PC-9 (cell line): Measurements from ENCODE around the gene MC4R. TPM values are rescaled to one million over a fixed set of nuclear protein-coding genes. Genes with fewer than 3 reads are reported as not detected.

Experiments used
- BruUV-seq: library from RNA; stranded (reverse); fragments of 400-500 nt; replicated peaks from 2 replicates; lab custom pipeline; 2021; lab: Mats Ljungman, UMichigan
- CTCF ChIA-PET: fragments of 300-600 bp; sonication (Branson Sonifier 250); formaldehyde crosslinking; loops from one replicate; lab custom pipeline; 2022; ENCODE audit warnings: antibody characterized with exemption; lab: Charles Lee
- POLR2A ChIA-PET: fragments of 300-600 bp; sonication (Branson Sonifier 250); formaldehyde crosslinking; loops from one replicate; lab custom pipeline; 2022; ENCODE audit warnings: antibody characterized with exemption; ENCODE audit not compliant: unreplicated experiment; lab: Charles Lee
- DNase-seq, 2 experiments: peaks; one replicate each; pipeline versions ENCODE4 v3.0.0 to v3.0.0-alpha.2; 2015 to 2022; ENCODE audit warnings: mixed read lengths in 1 of 2
- H2AFZ ChIP-seq: fragments of 200-600 bp; sonication (generic); 2 replicates; pipeline ENCODE4 v1.8.1; 2017; ENCODE audit warnings: antibody characterized with exemption
- H3F3A ChIP-seq: fragments of 200-600 bp; sonication (generic); 2 replicates; pipeline ENCODE4 v1.8.1; 2017; ENCODE audit warnings: antibody characterized with exemption, mild to moderate bottlenecking, low read depth; ENCODE audit not compliant: insufficient read depth
- H3K27ac ChIP-seq: fragments of 200-600 bp; sonication (generic); 2 replicates; pipeline ENCODE4 v1.6.1; 2016; ENCODE audit warnings: mixed run types
- H3K27me3 ChIP-seq: fragments of 200-600 bp; sonication (generic); 2 replicates; pipeline ENCODE4 v1.6.1; 2016; ENCODE audit warnings: low read depth, mixed run types; ENCODE audit not compliant: insufficient read depth
- H3K36me3 ChIP-seq: fragments of 200-600 bp; sonication (generic); 2 replicates; pipeline ENCODE4 v1.6.1; 2016; ENCODE audit warnings: low read depth, mixed run types
- H3K4me1 ChIP-seq: fragments of 200-600 bp; sonication (generic); replicated peaks from 2 replicates; pipeline ENCODE4 v1.6.1; 2016; ENCODE audit warnings: mixed run types; ENCODE audit not compliant: insufficient read depth
- H3K4me2 ChIP-seq: fragments of 200-600 bp; sonication (generic); 2 replicates; pipeline ENCODE4 v1.6.1; 2017; ENCODE audit warnings: mixed run types
- H3K4me3 ChIP-seq: fragments of 200-600 bp; sonication (generic); 2 replicates; pipeline ENCODE4 v1.6.1; 2016; ENCODE audit warnings: mixed run types
- H3K79me2 ChIP-seq: fragments of 200-600 bp; sonication (generic); 2 replicates; pipeline ENCODE4 v1.6.1; 2017; ENCODE audit warnings: low read depth, mixed run types
- H3K9me2 ChIP-seq: fragments of 200-600 bp; sonication (generic); 2 replicates; pipeline ENCODE4 v1.8.1; 2017; ENCODE audit warnings: mild to moderate bottlenecking; ENCODE audit not compliant: insufficient read depth
- H3K9me3 ChIP-seq: fragments of 200-600 bp; sonication (generic); 2 replicates; pipeline ENCODE4 v1.8.1; 2016; ENCODE audit warnings: low read depth; ENCODE audit not compliant: insufficient read depth
- H4K20me1 ChIP-seq: fragments of 200-600 bp; sonication (generic); 2 replicates; pipeline ENCODE4 v1.8.1; 2017; ENCODE audit not compliant: insufficient read depth
- CTCF ChIP-seq: fragments of 200-600 bp; sonication (generic); conservative IDR thresholded peaks from 2 replicates; pipeline ENCODE4 v1.6.1; 2017; ENCODE audit warnings: mixed run types, antibody characterized with exemption, mild to moderate bottlenecking, moderate library complexity
- EZH2 ChIP-seq: fragments of 200-600 bp; sonication (generic); IDR thresholded peaks from 2 replicates; pipeline ENCODE4 v1.8.0; 2017; ENCODE audit warnings: antibody characterized with exemption, low read depth
- intact Hi-C: fragments of 100-400 bp; cut with micrococcal nuclease; formaldehyde crosslinking; loops from one replicate; pipeline ENCODE4 v1.10.0; 2022; ENCODE audit not compliant: unreplicated experiment
- total RNA-seq: library from RNA; stranded (reverse); gene quantifications from 2 replicates; pipeline ENCODE4 v1.2.3, GENCODE V29; 2021

MC4R gene
- total RNA-seq, 1 experiment from 2014 or later: not detected

GRCh38 chr18:60383893-60384292 is 11.3 kb upstream of the MC4R start:
- no peak overlapping the region for H3K4me3 ChIP-seq
- H3K9me3 ChIP-seq: no peaks in the 10 kb centered on the region
- no peaks in the 10 kb centered on the region for H3F3A ChIP-seq
- CTCF ChIA-PET: no interaction called here
- no peak overlapping the region for H3K27ac ChIP-seq
- no peak overlapping the region for H2AFZ ChIP-seq
- H3K79me2 ChIP-seq: no peaks in the 10 kb centered on the region
- no peaks in the 10 kb centered on the region for H3K36me3 ChIP-seq
- intact Hi-C loops: no loop called here
- BruUV-seq: no TSS peak
- H3K4me2 ChIP-seq: no peak overlapping the region
- no peaks in the 10 kb centered on the region for H3K4me1 ChIP-seq
- no peaks in the 10 kb centered on the region for H3K27me3 ChIP-seq
- POLR2A ChIA-PET: no interaction called here
- no peaks in the 10 kb centered on the region for H3K9me2 ChIP-seq
- no peak for TF ChIP-seq EZH2
- no peak for TF ChIP-seq CTCF
- no peaks in the 10 kb centered on the region for H4K20me1 ChIP-seq
- DNase-seq: no peak

GRCh38 chr18:60377778-60378469 is 5.3 kb upstream of the MC4R start:
- Histone ChIP-seq H3K27me3 (no peaks in the 10 kb centered on the region), H4K20me1 (no peaks in the 10 kb centered on the region), H3F3A (no peaks in the 10 kb centered on the region), H3K36me3 (no peaks in the 10 kb centered on the region), H3K9me3 (no peaks in the 10 kb centered on the region), H3K4me3 (no peak overlapping the region), H3K79me2 (no peaks in the 10 kb centered on the region), H2AFZ (peak overlapping the region; percentile 49; the same call in 1 of the 2 replicates), H3K9me2 (no peaks in the 10 kb centered on the region), H3K27ac (no peak overlapping the region), H3K4me1 (0 out of 2 replicates have a peak, but pooled peaks cover 8% of the 10 kb centered on the region), H3K4me2 (no peak overlapping the region)
- intact Hi-C loops: no loop called here
- no peak for TF ChIP-seq CTCF
- TF ChIP-seq EZH2: no peak
- BruUV-seq: no TSS peak
- CTCF ChIA-PET: no interaction called here
- DNase-seq: no peak
- POLR2A ChIA-PET: no interaction called here

GRCh38 chr18:60372132-60372531 is 443 bp downstream of the MC4R start:
- Histone ChIP-seq H3K4me3 (no peak overlapping the region), H3K27ac (no peak overlapping the region), H3K9me2 (no peaks in the 10 kb centered on the region), H3K36me3 (no peaks in the 10 kb centered on the region), H3K27me3 (no peaks in the 10 kb centered on the region), H2AFZ (peak overlapping the region; percentile 62; the same call in 1 of the 2 replicates), H3K4me2 (peak overlapping the region; percentile 49), H3K4me1 (no peaks in the 10 kb centered on the region), H3K79me2 (no peaks in the 10 kb centered on the region), H3K9me3 (no peaks in the 10 kb centered on the region), H4K20me1 (no peaks in the 10 kb centered on the region), H3F3A (no peaks in the 10 kb centered on the region)
- CTCF ChIA-PET: no interaction called here
- DNase-seq: no peak
- TF ChIP-seq EZH2 (no peak), CTCF (no peak)
- POLR2A ChIA-PET: no interaction called here
- BruUV-seq: no TSS peak
- intact Hi-C loops: no loop called here
